VCaP (cell line): ENCODE measurements around the gene HJV.
A peak's percentile ranks its signal among the peaks of the same experiment; 100 is the strongest.

ENCODE experiments used
- H3K27ac ChIP-seq: fragments of 450-650 bp; 2 replicates; pipeline ENCODE4 v1.5.1; 2017
- TF ChIP-seq, protein P1 (sequence below): fragments of 450-650 bp; conservative IDR thresholded peaks from 2 replicates; pipeline ENCODE4 v1.5.1; 2017; ENCODE audit warnings: mild to moderate bottlenecking, moderate library complexity

HJV gene

DNA sequence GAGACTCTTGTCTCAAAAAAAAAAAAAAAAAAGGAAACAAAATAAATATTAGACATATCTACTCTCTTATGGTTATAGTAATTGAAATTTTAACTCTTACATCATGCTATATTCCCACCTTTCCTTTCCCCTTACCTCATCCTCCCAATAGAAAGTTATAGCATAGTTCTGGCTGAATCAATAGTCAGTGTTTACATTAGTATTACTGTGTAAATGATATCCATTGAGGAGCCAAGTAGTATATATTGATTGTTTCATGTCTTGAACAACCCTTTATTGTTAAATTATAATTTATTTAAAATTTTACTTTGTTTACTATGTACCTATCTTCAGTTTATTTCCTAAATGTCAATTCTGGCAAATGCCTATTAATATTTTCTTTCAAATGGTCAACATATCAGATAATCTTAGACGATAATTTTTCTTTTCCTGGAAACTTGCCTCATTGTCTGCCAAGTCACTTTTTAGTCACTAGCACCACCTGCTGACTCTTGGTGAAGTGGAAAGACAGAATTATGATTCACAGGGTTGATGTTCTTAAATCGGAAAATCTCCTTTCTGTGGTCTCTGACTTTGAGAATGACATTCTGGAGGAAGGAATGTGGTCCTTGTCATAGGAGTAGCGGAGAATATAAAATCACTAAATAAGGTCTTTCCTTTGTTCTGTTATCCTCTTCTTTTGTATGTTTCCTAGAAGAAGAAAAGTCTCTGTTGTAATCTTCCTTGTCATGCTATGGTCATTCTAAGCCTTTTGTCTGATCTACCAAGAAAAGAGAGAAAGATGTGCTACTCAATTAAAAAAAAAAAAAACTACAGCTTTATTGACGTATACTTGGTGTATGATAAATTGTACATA is 8.6 kb downstream of the HJV start:
- TF ChIP-seq, protein P1, sequence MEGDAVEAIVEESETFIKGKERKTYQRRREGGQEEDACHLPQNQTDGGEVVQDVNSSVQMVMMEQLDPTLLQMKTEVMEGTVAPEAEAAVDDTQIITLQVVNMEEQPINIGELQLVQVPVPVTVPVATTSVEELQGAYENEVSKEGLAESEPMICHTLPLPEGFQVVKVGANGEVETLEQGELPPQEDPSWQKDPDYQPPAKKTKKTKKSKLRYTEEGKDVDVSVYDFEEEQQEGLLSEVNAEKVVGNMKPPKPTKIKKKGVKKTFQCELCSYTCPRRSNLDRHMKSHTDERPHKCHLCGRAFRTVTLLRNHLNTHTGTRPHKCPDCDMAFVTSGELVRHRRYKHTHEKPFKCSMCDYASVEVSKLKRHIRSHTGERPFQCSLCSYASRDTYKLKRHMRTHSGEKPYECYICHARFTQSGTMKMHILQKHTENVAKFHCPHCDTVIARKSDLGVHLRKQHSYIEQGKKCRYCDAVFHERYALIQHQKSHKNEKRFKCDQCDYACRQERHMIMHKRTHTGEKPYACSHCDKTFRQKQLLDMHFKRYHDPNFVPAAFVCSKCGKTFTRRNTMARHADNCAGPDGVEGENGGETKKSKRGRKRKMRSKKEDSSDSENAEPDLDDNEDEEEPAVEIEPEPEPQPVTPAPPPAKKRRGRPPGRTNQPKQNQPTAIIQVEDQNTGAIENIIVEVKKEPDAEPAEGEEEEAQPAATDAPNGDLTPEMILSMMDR = peak; percentile 85

DNA sequence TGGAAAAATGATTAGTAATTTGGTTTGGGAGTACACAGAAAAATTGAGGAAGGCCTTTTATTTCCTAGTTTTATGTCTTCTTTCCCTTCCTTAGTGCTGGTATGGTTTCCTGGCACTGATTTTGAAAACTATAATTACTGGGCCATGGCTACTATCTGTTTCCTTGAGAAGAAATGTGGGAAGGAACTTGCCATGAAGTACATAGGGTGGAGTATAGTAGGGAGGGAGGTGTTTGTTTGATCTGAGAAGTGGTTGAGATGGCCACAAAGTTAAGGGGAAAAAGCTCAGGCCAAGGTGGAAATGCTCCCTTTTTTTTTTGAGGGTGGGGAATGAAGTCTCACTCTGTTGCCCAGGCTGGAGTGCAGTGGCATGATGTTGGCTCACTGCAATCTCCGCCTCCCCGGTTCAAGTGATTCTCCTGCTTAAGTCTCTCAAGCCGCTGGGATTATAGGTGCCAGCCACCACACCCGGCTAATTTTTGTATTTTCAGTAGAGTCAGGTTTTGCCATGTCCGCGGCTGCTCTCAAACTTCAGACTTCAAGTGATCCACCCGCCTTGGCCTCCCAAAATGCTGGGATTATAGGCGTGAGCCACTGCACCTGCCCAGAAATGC is 11.3 kb downstream of the HJV start:
- TF ChIP-seq, protein P1 = no peak
- H3K27ac ChIP-seq = peak overlapping the region; percentile 17; the same call in 1 of the 2 replicates

More for the DNA sequence above, 8.6 kb downstream of the HJV start:
- peak overlapping the region; percentile 55 for H3K27ac ChIP-seq

DNA sequence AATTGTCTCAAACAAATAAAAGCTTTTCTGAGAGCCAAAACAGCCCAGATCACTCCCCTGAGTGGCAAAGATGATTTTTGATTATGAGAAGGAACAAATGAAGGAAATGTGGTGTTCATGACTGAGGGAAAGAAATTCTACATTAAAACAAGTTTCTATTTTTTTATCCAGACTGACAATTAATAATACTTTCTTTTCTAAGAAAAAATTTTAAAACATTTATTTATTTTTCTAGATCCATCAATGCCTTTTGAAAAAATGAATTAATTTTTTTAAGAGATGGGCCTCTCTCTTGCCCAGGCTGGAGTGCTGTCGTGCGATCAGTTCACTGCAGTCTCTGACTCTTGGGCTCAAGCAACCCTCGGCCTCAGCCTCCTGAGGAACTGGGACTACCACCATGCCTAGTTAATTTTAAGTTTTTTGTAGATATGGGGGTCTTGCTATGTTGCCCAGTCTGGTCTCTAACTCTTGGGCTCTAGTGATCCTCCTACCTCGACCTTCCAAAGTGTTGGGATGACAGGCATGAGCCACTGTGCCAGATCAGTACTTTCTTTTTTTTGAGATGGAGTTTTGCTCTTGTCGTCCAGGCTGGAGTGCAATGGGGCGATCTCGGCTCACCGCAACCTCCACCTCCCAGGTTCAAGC is 13.9 kb downstream of the HJV start:
- TF ChIP-seq, protein P1 = peak; percentile 54
- H3K27ac ChIP-seq = no peak overlapping the region; the same call in 1 of the 2 replicates

DNA sequence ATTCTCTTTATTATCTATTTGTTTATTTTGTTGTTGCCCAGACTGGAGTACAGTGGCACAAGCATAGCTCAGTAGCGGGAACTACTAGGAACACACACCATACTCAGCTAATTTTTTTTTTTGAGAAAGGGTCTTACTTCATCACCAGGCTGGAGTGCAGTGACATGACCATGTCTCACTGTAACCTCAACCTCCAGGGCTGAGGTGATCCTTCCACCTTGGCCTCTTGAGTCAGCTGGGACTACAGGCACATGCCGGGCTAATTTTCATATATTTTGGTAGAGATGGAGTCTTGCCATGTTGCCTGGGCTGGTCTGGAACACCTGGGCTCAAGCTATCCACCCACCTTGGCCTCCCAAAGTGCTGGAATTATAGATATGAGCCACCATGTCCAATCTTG is 19.8 kb downstream of the HJV start:
- TF ChIP-seq, protein P1 = no peak
- peak overlapping the region; percentile 94 for H3K27ac ChIP-seq

DNA sequence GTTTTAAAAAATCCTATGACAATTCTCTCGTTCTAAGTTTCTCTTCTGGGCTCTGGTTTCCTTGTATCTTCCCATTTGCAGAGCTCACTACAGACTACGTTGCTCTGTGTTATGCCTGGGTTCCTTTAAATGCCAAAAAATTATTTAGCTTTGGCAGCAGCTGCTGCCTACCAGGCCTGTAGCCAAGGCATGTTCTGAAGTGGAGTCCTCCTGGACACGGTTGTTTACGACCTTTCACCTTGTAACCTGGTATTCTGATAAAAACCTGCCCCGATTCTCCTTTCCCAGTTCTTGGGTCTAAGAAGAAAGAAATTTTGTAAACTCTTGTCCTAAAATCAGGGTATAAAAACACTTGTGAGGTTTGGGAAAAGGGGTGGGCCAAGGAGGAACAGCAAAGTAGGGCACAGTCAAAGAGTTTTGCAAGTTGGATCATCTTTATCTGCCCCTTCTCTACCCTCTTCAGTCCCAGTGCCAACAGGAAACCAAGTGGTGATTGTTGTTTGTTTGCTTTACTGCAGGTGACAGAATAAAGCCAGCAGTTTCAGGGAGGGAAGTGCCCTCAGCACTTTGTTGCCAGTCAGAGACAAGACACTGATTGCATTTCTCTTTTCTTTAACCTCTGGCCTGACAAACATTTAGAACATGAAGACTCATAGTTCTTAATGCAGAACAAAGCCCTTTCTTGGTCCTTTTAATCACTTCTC is 22.1 kb downstream of the HJV start:
- H3K27ac ChIP-seq = peak overlapping the region; percentile 94
- TF ChIP-seq, protein P1 = no peak

DNA sequence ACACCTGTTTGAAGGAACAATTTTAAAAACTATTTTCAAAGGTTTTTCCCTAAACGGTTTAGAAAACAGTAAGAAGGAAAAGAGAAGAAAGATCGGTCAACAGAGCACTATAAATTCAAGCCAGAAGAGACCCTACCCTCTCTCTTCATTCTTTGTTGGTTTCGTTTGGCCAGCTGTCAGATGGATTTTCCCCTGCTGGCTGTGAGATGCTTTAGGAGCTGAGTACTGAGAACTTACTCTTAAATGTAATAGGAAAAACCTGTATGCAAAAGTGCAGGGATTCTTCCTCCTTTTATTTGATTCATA is 23.9 kb downstream of the HJV start:
- H3K27ac ChIP-seq = peak overlapping the region; percentile 94

More for the DNA sequence above, 23.9 kb downstream of the HJV start:
- TF ChIP-seq, protein P1 = no peak
